WTC11 (cell line): ENCODE data around the gene TCP11L2. TPM values are rescaled to one million over a fixed set of nuclear protein-coding genes. Genes with fewer than 3 reads are reported as not detected.

ENCODE experiments used
- ATAC-seq: fragments of 200-7000 bp; cut with Tn5 transposase; 2 replicates; pipeline ENCODE4 v1.10.0; 2021; ENCODE audit warnings: mild to moderate bottlenecking, moderate library complexity
- CTCF ChIA-PET: fragments of 300-600 bp; sonication (Branson Sonifier 250); formaldehyde crosslinking; loops from one replicate; lab custom pipeline; 2021; ENCODE audit warnings: antibody characterized with exemption; lab: Charles Lee
- POLR2A ChIA-PET: fragments of 350-600 bp; sonication (Branson Sonifier 250); formaldehyde crosslinking; loops from one replicate; lab custom pipeline; 2021; ENCODE audit warnings: antibody characterized with exemption; lab: Charles Lee
- DNase-seq: peaks from one replicate; pipeline ENCODE4 v3.0.0; 2021; ENCODE audit warnings: low spot score
- H3K27ac Mint-ChIP-seq: 2 replicates; pipeline ENCODE4 v1.8.0; 2021; ENCODE audit warnings: mixed read lengths
- H3K27me3 Mint-ChIP-seq: 2 replicates; pipeline ENCODE4 v1.8.0; 2021; ENCODE audit warnings: low read depth, mild to moderate bottlenecking, moderate library complexity, mixed read lengths
- H3K36me3 Mint-ChIP-seq: 2 replicates; pipeline ENCODE4 v1.8.0; 2021; ENCODE audit warnings: mixed read lengths
- H3K4me1 Mint-ChIP-seq: 2 replicates; pipeline ENCODE4 v1.8.0; 2022; ENCODE audit warnings: mixed read lengths
- H3K4me3 Mint-ChIP-seq: 2 replicates; pipeline ENCODE4 v1.8.0; 2021; ENCODE audit warnings: mild to moderate bottlenecking, moderate library complexity, mixed read lengths
- H3K9me3 Mint-ChIP-seq: 2 replicates; pipeline ENCODE4 v1.8.0; 2021; ENCODE audit warnings: mixed read lengths
- AR ChIP-seq: fragments of 250-450 bp; sonication (Bioruptor Pico); IDR thresholded peaks from 2 replicates; pipeline ENCODE4 v1.9.0; 2021; ENCODE audit warnings: mild to moderate bottlenecking
- CBFB ChIP-seq: sonication (generic); formaldehyde crosslinking; IDR thresholded peaks from 2 replicates; pipeline ENCODE4 v1.8.1; 2022; ENCODE audit warnings: mild to moderate bottlenecking, low read depth, missing genetic modification reagents
- CREB1 ChIP-seq: sonication (generic); formaldehyde crosslinking; IDR thresholded peaks from 2 replicates; pipeline ENCODE4 v1.8.0; 2023; ENCODE audit warnings: mild to moderate bottlenecking, missing genetic modification reagents
- E2F4 ChIP-seq: sonication (generic); formaldehyde crosslinking; IDR thresholded peaks from 2 replicates; pipeline ENCODE4 v1.8.1; 2022; ENCODE audit warnings: low read depth, mild to moderate bottlenecking, moderate library complexity, missing genetic modification reagents, borderline replicate concordance
- EMX1 ChIP-seq: fragments of 250-450 bp; sonication (Bioruptor Pico); IDR thresholded peaks from 2 replicates; pipeline ENCODE4 v1.8.0; 2021; ENCODE audit warnings: mild to moderate bottlenecking
- ERG ChIP-seq: fragments of 250-450 bp; sonication (Bioruptor Pico); IDR thresholded peaks from 2 replicates; pipeline ENCODE4 v1.8.0; 2021; ENCODE audit warnings: mild to moderate bottlenecking
- FOXJ3 ChIP-seq: sonication (generic); formaldehyde crosslinking; IDR thresholded peaks from 2 replicates; pipeline ENCODE4 v1.9.0; 2021; ENCODE audit warnings: missing genetic modification reagents, mild to moderate bottlenecking, borderline replicate concordance
- GABPB1 ChIP-seq: sonication (generic); formaldehyde crosslinking; IDR thresholded peaks from 2 replicates; pipeline ENCODE4 v1.8.1; 2023; ENCODE audit warnings: mild to moderate bottlenecking, missing genetic modification reagents
- HMGXB4 ChIP-seq: sonication (generic); formaldehyde crosslinking; IDR thresholded peaks from 2 replicates; pipeline ENCODE4 v1.8.1; 2023; ENCODE audit warnings: mild to moderate bottlenecking, moderate library complexity, missing genetic modification reagents
- KAT7 ChIP-seq: sonication (generic); formaldehyde crosslinking; IDR thresholded peaks from 2 replicates; pipeline ENCODE4 v1.8.1; 2023; ENCODE audit warnings: missing genetic modification reagents, mild to moderate bottlenecking, borderline replicate concordance
- MAX ChIP-seq: sonication (generic); formaldehyde crosslinking; IDR thresholded peaks from 2 replicates; pipeline ENCODE4 v1.8.0; 2022; ENCODE audit warnings: mild to moderate bottlenecking, missing genetic modification reagents
- MLX ChIP-seq: sonication (generic); formaldehyde crosslinking; IDR thresholded peaks from 2 replicates; pipeline ENCODE4 v1.8.1; 2023; ENCODE audit warnings: mild to moderate bottlenecking, missing genetic modification reagents, moderate library complexity
- NR1H2 ChIP-seq: sonication (generic); formaldehyde crosslinking; IDR thresholded peaks from 2 replicates; pipeline ENCODE4 v1.9.0; 2021; ENCODE audit warnings: mild to moderate bottlenecking, moderate library complexity, missing genetic modification reagents
- PRRX2 ChIP-seq: fragments of 250-450 bp; sonication (Bioruptor Pico); IDR thresholded peaks from 2 replicates; pipeline ENCODE4 v1.8.0; 2021; ENCODE audit warnings: mild to moderate bottlenecking
- SMAD3 ChIP-seq: sonication (generic); formaldehyde crosslinking; IDR thresholded peaks from 2 replicates; pipeline ENCODE4 v1.8.0; 2022; ENCODE audit warnings: missing genetic modification reagents, mild to moderate bottlenecking, borderline replicate concordance
- USF2 ChIP-seq: sonication (generic); formaldehyde crosslinking; IDR thresholded peaks from 2 replicates; pipeline ENCODE4 v1.8.1; 2023; ENCODE audit warnings: mild to moderate bottlenecking, missing genetic modification reagents, moderate library complexity
- ZMAT4 ChIP-seq: fragments of 250-450 bp; sonication (Bioruptor Pico); IDR thresholded peaks from 2 replicates; pipeline ENCODE4 v1.9.0; 2021; ENCODE audit warnings: mild to moderate bottlenecking
- ZNF396 ChIP-seq: fragments of 250-450 bp; sonication (Bioruptor Pico); IDR thresholded peaks from 2 replicates; pipeline ENCODE4 v1.8.0; 2021; ENCODE audit warnings: mild to moderate bottlenecking, moderate library complexity, borderline replicate concordance
- ZNF532 ChIP-seq: fragments of 250-450 bp; sonication (Bioruptor Pico); IDR thresholded peaks from 2 replicates; pipeline ENCODE4 v1.9.0; 2021; ENCODE audit warnings: mild to moderate bottlenecking, borderline replicate concordance
- total RNA-seq: library from RNA; stranded (reverse); gene quantifications from 3 replicates; pipeline ENCODE4 v1.2.3, GENCODE V29; 2021

The TCP11L2 gene
- total RNA-seq, 1 experiment from 2014 or later: 12.3 TPM

GRCh38 chr12:106341086-106341877 lies 38.7 kb downstream of the TCP11L2 start:
- no peaks in the 10 kb centered on the region for H3K27me3 Mint-ChIP-seq
- H3K36me3 Mint-ChIP-seq: no peaks in the 10 kb centered on the region
- ATAC-seq (no peak), DNase-seq (no peak)
- H3K27ac Mint-ChIP-seq: no peak overlapping the region
- ChIA-PET CTCF (interaction anchor here (0.9 to 1.3 kb wide), 2 partner anchors 59 to 577 kb away, joined by 3 to 4 read pairs; no protein-coding TSS in a partner anchor), POLR2A (no interaction called here)
- H3K4me3 Mint-ChIP-seq: no peak overlapping the region
- 0 out of 2 replicates have a peak, but pooled peaks cover 3% of the 10 kb centered on the region for H3K4me1 Mint-ChIP-seq
- no peaks in the 10 kb centered on the region for H3K9me3 Mint-ChIP-seq
- no peak for TF ChIP-seq KAT7 (CRISPR knock-in tag)
- TF ChIP-seq PRRX2 (CRISPR knock-in tag): no peak
- no peak for TF ChIP-seq ERG (CRISPR knock-in tag)
- no peak for TF ChIP-seq ZNF396
- no peak for TF ChIP-seq MAX (CRISPR knock-in tag)
- TF ChIP-seq AR: no peak
- TF ChIP-seq NR1H2 (CRISPR knock-in tag): no peak
- TF ChIP-seq ZMAT4 (CRISPR knock-in tag): no peak
- no peak for TF ChIP-seq CBFB
- no peak for TF ChIP-seq USF2
- TF ChIP-seq CREB1 (CRISPR knock-in tag): no peak
- no peak for TF ChIP-seq FOXJ3 (CRISPR knock-in tag)
- no peak for TF ChIP-seq E2F4
- TF ChIP-seq HMGXB4 (CRISPR knock-in tag): no peak
- TF ChIP-seq, all 79 proteins: peak for 0

GRCh38 chr12:106342397-106343213 lies 40.1 kb downstream of the TCP11L2 start:
- no peaks in the 10 kb centered on the region for H3K9me3 Mint-ChIP-seq
- H3K4me3 Mint-ChIP-seq: no peak overlapping the region
- H3K4me1 Mint-ChIP-seq: 0 out of 2 replicates have a peak, but pooled peaks cover 3% of the 10 kb centered on the region
- no peaks in the 10 kb centered on the region for H3K36me3 Mint-ChIP-seq
- H3K27ac Mint-ChIP-seq: no peak overlapping the region
- ATAC-seq: no peak
- no peaks in the 10 kb centered on the region for H3K27me3 Mint-ChIP-seq
- no peak for DNase-seq
- ChIA-PET POLR2A (no interaction called here), CTCF (no interaction called here)
- TF ChIP-seq MLX (CRISPR knock-in tag) (no peak), EMX1 (CRISPR knock-in tag) (no peak), CREB1 (CRISPR knock-in tag) (no peak), ZNF532 (CRISPR knock-in tag) (no peak), GABPB1 (CRISPR knock-in tag) (no peak), FOXJ3 (CRISPR knock-in tag) (no peak), SMAD3 (CRISPR knock-in tag) (no peak)
